GM12874 (cell line): ENCODE measurements around the gene PRKCE.

Experiments used
- TF ChIP-seq, protein P1 (sequence below): IDR thresholded peaks from 2 replicates; pipeline ENCODE4 v1.5.1; 2011; ENCODE audit warnings: low read depth, mild to moderate bottlenecking, control low read depth, low read length, moderate library complexity; ENCODE audit not compliant: insufficient read depth

Gene PRKCE

DNA sequence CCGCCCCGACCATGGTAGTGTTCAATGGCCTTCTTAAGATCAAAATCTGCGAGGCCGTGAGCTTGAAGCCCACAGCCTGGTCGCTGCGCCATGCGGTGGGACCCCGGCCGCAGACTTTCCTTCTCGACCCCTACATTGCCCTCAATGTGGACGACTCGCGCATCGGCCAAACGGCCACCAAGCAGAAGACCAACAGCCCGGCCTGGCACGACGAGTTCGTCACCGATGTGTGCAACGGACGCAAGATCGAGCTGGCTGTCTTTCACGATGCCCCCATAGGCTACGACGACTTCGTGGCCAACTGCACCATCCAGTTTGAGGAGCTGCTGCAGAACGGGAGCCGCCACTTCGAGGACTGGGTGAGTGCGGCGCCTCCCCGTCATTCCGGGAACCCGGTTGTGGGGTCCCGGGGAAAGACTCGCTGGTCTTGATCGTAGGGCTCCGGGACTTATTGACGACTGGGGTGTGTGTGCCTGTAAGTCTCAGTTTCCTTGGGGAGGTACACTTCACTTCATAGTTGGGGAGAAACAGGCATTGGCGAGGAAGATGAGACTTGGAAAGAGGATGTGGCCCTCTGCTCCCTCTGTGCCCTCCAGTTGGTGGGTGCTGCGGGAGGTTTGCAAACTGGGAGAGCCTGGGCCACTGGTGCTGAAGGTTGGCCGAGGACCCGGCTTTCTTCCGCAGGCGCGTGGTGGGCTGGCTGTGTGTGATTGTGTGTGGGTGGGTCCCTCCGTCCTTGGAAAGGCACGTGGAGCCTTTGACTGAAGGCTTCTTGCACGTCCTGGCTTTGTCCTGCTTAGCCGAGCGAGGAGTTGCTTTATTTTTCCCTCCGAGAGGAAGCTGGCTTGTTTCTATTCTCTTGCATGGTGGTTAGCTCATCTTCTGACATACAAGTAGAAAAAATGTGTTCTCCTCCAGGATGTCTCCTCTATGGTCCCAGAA lies 886 bp downstream of the PRKCE start:
- TF ChIP-seq, protein P1, sequence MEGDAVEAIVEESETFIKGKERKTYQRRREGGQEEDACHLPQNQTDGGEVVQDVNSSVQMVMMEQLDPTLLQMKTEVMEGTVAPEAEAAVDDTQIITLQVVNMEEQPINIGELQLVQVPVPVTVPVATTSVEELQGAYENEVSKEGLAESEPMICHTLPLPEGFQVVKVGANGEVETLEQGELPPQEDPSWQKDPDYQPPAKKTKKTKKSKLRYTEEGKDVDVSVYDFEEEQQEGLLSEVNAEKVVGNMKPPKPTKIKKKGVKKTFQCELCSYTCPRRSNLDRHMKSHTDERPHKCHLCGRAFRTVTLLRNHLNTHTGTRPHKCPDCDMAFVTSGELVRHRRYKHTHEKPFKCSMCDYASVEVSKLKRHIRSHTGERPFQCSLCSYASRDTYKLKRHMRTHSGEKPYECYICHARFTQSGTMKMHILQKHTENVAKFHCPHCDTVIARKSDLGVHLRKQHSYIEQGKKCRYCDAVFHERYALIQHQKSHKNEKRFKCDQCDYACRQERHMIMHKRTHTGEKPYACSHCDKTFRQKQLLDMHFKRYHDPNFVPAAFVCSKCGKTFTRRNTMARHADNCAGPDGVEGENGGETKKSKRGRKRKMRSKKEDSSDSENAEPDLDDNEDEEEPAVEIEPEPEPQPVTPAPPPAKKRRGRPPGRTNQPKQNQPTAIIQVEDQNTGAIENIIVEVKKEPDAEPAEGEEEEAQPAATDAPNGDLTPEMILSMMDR, result no peak

DNA sequence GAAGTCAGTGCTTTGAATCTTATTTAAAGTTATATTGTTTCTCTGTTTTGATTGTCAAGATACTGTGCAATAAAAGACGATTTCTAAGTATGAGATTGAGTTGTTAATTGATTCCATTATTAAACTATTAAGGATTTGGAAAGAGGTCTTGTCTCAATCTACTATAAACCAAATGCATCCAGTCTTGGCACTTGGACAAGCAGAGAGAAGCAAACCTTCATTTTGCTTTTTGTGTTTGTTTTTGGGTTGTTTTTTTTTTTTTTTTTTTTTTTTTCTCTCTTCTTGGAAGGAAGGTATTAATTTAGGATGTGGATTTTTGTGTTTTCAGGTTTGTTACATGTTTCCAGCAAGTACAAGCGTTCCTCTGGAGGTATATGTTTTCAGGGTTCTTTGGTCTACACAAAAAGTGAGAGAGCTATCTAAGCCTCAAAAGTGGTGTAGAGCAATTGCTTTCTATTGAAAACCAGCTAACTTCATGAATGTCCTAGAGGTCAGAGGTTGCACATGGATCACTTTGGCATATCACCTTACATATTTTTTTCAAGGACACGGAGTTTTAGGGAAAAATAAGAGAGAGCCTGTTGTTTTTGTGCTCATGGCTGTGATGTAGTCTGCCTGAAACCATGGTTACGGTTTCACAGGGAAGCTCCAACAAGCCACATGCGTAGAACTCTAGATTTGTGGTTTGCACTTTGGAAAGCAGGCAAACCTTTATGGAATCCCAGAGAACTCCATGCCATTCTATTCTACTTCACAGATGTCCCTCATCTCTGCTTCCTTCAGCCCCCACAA lies 1.8 kb downstream of the PRKCE start:
- TF ChIP-seq, protein P1, result no peak

DNA sequence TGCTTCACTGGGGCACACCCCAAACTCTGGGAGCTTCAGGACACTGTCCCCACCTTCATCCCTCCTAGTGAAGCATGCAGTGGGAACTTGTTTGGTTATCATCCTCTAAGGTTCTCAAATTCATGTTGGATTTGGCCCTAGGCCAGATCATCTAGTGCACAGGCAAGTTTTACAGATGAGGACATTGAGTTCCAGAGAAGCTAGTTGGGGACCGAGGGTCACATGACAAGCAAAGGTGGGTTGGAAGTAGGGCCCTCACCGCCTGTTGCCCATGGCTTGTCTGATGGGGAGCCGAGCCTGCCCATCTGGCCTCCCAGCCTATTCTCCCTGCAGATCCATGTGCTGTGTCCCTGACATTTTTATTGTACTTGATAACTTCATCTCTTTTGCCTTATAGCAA lies 2.8 kb downstream of the PRKCE start:
- TF ChIP-seq, protein P1, result no peak

DNA sequence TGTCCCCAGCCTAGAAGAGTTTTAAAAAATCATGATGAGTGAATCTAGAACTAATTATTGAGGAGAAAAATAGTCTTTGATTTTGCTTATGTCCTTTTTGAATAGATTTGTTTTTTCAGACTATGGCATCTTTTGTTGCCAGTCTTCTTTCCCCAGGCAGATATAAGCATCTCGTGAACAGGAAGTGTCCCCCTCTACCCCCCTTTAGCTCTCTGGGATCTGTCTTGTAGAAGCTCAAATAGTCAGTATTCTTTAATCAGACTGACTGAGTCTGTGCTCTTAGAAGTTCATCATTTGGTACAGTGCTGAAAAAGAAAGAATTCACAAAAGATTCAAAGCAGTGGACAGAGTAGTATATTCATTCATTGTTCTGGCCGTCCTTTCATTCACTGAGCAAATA lies 10.4 kb downstream of the PRKCE start:
- TF ChIP-seq, protein P1, result no peak

DNA sequence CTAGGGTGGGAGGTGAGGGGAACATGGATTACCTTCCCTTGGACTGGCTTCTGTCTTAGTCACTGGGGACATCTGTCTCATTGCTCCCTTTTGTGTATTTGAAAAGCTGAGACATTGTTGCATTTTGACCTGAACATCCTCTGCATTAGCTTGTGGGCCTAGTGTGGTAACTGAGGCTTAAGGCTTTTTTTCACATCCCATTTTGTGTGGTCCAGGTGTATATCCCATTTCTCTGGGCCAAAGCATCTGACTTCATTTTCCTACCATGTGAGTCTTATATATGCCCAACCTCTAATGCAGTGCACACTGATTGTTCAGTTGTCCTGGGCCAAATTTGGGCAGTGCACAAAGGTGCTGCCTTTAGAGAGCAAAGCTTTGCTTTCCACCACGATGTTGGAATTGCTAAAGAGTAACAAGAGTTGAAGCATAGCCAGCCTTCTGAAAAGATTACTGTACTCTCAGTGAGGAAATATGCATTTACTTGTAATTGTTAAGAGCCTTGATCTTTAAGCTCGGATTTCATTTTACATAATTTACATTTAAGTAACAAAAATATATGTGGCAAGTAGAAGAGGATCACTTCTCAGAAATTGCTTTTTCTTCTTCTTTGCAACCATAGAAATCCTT lies 13.3 kb downstream of the PRKCE start:
- TF ChIP-seq, protein P1, result no peak

DNA sequence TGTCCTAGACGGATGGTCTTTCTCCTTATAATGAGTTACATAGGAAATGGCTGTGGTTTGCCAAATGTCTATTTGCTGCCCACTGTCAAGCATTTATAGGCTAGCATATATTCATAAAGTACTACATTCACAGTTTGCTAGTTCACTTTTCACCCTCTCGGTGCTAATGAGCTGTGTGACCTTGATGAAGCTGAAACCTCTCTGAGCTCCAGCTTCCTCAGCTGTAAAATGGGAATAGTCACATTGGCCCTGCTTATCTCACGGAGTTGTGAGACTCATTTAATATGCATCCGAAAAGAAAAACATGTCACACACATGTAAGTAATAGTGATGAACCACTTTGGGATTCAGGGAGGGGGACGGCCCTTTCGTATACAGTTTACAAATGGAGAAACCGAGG lies 17.0 kb downstream of the PRKCE start:
- TF ChIP-seq, protein P1, result no peak

DNA sequence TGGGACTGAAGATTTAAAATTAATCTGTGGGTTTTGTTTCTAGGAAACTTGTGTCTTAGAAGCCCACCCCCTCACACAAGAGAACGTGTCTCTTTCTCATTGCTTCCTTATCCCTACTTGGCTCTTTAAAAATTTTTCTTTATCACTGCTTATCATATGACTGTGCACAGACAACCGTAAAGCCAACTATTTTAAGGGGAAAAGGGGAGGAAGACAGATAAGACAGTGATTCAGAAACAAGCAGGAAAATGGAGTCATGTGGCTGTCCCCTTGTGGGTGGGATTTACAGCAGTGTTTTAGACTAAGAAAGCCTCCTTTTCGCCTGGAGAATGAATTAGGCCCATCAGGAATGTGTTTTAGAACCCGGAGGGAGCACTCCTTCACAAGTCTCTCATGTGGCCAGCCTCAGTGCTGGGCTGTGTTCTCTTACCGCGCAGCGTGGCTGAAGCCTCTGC lies 17.6 kb downstream of the PRKCE start:
- TF ChIP-seq, protein P1, result no peak
